ENCODE results near the gene GGCT. TPM values are rescaled to one million over a fixed set of nuclear protein-coding genes. Genes with fewer than 3 reads are reported as not detected.
A peak's percentile ranks its signal among the peaks of the same experiment; 100 is the strongest.

The GGCT gene
- total and polyA plus RNA-seq, 8 donors: 2.9 to 56.5 (median 25.7) TPM; not detected in 1

DNA sequence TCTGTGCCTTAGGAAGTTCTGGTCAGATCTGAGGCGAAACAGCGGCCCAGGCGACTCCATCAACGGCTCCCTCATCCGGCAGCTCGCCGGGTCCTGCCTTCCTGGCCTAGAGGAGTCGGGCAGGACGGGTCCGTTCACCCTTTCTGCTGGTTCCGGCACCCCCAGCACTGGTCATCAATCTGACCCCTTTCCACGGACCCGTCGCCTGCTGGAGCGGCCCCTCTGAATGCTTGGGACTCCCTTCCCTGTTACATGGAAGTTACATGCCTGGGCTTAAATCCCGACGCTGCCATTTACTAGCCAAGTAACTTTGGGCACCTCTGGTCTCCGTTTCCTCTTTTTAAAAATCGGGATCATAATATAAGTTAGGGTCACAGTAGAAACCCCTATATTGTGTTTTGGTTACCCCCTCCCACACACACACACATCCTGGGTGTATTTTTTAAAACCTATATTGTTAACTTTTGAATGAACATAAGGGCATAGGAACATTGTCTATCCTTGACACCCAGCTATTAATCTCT, 607 bp upstream of the GGCT start:
- Histone ChIP-seq H3K27me3 (no peaks in the 10 kb centered on the region), H3K4me3 (peak overlapping the region; percentile 87 to 97 (median 92)), H3K4me1 (peaks cover 15 to 40% (median 30%) of the 10 kb centered on the region in 4 donors), H3K9me3 (no peaks in the 10 kb centered on the region), H3K36me3 (no peaks in the 10 kb centered on the region), H3K27ac (peak overlapping the region; percentile 75 to 90 (median 85))
- intact Hi-C loops (cut with DNase I; ENCODE audit: low total_unique reads): no loop called here
- DNase-seq: no peak
- TF ChIP-seq POLR2A (IDR thresholded peaks at IDR 0.05) (peak in 1 of 4 donors; percentile 34), EP300 (IDR thresholded peaks at IDR 0.05) (no peak)
- WGBS, 5 donors: 8 to 15% (median 10%) methylated on average over 19 of the region's 19 CpGs

DNA sequence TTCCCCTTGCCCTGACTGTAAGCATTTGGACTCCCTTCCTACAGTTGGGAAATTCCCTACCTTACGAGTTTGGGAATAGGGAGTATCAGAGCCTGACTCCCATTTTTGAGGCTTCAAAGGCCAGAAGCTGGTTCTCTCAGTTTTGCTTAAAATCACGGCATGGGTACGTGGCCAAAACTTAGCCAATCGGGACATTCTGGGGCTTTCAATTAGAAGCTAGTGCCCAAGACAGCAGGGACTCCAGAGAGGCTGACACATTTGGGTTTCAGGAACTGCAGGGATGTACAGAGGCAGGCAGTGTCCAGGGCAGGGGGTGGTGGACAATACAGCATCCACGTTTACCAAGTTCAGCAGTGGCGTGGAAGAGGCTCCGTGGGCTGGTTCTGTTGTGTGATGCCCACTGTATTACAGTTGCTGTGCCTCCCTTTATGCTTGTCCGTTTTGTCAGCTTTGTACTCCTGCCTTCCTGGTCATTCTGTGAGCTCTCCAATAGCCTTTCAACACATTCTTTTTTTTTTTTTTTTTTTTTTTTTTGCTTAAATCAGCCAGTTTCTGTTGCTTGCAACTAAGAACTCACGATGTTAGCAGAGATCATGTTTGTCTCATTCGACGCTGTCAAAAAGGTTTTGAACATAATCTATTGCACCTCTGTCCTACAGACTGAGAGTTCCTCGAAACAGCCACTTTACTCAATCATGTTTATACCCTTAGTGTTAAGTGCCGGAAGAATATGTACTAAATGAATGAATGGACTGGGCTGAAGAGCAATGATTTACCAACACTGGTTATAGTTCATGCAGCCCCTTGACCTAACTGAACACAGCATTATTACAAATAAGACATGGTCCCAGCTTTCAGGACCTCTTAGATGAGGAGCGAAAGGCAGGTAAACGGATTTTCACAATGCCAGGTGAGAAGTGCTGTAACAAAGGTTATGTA, 1.1 kb downstream of the GGCT start:
- whole genome bisulfite sequencing, 5 donors: 40 to 45% (median 42%) methylated on average over 15 of the region's 15 CpGs
- no peak for DNase-seq
- TF ChIP-seq POLR2AphosphoS5 (IDR thresholded peaks at IDR 0.05) (no peak), EP300 (IDR thresholded peaks at IDR 0.05) (no peak), POLR2A (IDR thresholded peaks at IDR 0.05) (no peak)
- TF ChIP-seq, protein P1, sequence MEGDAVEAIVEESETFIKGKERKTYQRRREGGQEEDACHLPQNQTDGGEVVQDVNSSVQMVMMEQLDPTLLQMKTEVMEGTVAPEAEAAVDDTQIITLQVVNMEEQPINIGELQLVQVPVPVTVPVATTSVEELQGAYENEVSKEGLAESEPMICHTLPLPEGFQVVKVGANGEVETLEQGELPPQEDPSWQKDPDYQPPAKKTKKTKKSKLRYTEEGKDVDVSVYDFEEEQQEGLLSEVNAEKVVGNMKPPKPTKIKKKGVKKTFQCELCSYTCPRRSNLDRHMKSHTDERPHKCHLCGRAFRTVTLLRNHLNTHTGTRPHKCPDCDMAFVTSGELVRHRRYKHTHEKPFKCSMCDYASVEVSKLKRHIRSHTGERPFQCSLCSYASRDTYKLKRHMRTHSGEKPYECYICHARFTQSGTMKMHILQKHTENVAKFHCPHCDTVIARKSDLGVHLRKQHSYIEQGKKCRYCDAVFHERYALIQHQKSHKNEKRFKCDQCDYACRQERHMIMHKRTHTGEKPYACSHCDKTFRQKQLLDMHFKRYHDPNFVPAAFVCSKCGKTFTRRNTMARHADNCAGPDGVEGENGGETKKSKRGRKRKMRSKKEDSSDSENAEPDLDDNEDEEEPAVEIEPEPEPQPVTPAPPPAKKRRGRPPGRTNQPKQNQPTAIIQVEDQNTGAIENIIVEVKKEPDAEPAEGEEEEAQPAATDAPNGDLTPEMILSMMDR (IDR thresholded peaks at IDR 0.05): no peak
- Histone ChIP-seq H3K9me3 (no peaks in the 10 kb centered on the region), H3K27me3 (no peaks in the 10 kb centered on the region), H3K36me3 (peaks cover 0 to 13% (median 0%) of the 10 kb centered on the region in 4 donors), H3K27ac (peak overlapping the region in 3 of 5 donors; percentile 85 to 90 (median 85)), H3K4me1 (peaks cover 15 to 31% (median 20%) of the 10 kb centered on the region in 4 donors), H3K4me3 (peak overlapping the region; percentile 87 to 97 (median 92))
- intact Hi-C loops (cut with DNase I; ENCODE audit: low total_unique reads): no loop called here

DNA sequence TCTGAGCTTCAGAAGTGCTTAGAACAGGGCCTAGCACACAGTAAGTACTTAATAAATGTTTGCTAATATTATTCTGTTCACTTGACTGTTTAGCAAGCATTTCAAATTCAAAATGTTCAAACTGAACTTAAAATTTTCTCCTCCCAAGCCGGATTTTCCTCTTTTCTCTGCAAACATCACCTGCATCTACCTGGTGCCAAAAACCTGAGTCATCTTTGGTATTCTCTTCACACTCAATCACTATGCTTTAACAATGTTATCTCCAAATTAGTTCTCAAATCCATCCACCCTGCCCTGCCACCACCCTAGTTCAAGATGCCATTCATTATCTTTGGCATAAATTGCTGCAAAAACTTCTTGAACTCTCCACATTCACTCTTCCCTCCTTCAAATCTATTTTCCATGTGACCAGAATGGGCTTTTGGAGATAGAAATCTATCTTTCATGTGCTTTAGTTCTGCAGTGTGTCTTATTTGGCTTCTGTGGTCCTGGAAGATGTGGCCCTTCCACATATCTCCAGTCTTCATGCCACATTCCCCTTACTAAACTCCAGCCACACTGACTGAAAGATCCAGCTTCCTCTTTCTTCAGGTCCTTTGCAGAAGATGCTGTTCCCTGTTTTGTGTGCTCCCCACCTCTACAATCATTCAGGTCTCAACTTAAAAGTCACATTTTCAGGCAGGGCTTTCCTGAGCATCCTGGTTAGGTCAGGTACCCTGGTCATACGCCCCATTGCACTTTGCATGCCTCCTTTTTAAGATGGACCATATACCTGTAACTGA, 2.0 kb downstream of the GGCT start:
- Histone ChIP-seq H3K9me3 (no peaks in the 10 kb centered on the region), H3K4me3 (no peak overlapping the region), H3K27me3 (no peaks in the 10 kb centered on the region), H3K36me3 (peaks cover 0 to 16% (median under 1%) of the 10 kb centered on the region in 4 donors), H3K27ac (no peak overlapping the region), H3K4me1 (peaks cover 15 to 31% (median 20%) of the 10 kb centered on the region in 4 donors)
- intact Hi-C loops (cut with DNase I; ENCODE audit: low total_unique reads): no loop called here
- no peak for DNase-seq
- WGBS, 5 donors: 70 to 82% (median 73%) methylated on average over 2 of the region's 2 CpGs
- TF ChIP-seq EP300 (IDR thresholded peaks at IDR 0.05): no peak
- TF ChIP-seq, protein P1 (IDR thresholded peaks at IDR 0.05): no peak
- no peak for TF ChIP-seq POLR2A (IDR thresholded peaks at IDR 0.05)
- no peak for TF ChIP-seq POLR2AphosphoS5 (IDR thresholded peaks at IDR 0.05)

DNA sequence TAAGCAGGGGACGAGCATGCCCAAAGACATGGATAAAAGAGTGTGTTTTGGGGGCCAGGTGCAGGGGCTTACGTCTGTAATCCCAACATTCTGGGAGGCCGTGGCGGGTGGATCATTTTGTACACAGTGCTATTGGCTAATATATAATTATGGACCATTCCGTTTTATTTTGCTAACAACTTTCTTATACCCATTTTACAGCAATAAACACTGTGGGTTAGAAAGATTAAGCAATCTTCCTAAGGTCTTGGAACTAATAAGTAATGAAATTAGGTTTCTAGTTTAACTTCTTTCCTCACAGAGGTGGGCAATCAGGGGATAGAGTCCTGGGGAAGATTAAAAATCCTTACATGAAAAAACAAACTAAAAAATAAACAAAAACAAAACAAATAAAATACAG, 3.4 kb downstream of the GGCT start:
- Histone ChIP-seq H3K4me1 (peaks cover 15 to 31% (median 20%) of the 10 kb centered on the region in 4 donors), H3K9me3 (no peaks in the 10 kb centered on the region), H3K27ac (no peak overlapping the region), H3K36me3 (peaks cover 0 to 30% (median 11%) of the 10 kb centered on the region in 4 donors), H3K4me3 (no peak overlapping the region), H3K27me3 (no peaks in the 10 kb centered on the region)
- TF ChIP-seq POLR2A (IDR thresholded peaks at IDR 0.05) (no peak), POLR2AphosphoS5 (IDR thresholded peaks at IDR 0.05) (no peak), EP300 (IDR thresholded peaks at IDR 0.05) (no peak)
- TF ChIP-seq, protein P1 (IDR thresholded peaks at IDR 0.05): no peak
- intact Hi-C loops (cut with DNase I; ENCODE audit: low total_unique reads): no loop called here
- 83 to 97% (median 96%) methylated on average over 5 of the region's 5 CpGs for WGBS, 5 donors
- DNase-seq: no peak

Measured in stomach (tissue), 9 donors.